Stimulated activated CD4-positive, alpha-beta T cell treated with anti-CD3 and anti-CD28 coated beads, TNF-alpha, amount 100 ng/mL, for 1 hour (primary cell): ENCODE measurements around the gene SLC6A5.

Experiments used
- DNase-seq, 3 donors: peaks; one replicate each; pipeline ENCODE4 v3.0.0-alpha.2; 2020; ENCODE audit warnings: low read depth in 3 of 3, low spot score in 1 of 3

Gene SLC6A5

DNA sequence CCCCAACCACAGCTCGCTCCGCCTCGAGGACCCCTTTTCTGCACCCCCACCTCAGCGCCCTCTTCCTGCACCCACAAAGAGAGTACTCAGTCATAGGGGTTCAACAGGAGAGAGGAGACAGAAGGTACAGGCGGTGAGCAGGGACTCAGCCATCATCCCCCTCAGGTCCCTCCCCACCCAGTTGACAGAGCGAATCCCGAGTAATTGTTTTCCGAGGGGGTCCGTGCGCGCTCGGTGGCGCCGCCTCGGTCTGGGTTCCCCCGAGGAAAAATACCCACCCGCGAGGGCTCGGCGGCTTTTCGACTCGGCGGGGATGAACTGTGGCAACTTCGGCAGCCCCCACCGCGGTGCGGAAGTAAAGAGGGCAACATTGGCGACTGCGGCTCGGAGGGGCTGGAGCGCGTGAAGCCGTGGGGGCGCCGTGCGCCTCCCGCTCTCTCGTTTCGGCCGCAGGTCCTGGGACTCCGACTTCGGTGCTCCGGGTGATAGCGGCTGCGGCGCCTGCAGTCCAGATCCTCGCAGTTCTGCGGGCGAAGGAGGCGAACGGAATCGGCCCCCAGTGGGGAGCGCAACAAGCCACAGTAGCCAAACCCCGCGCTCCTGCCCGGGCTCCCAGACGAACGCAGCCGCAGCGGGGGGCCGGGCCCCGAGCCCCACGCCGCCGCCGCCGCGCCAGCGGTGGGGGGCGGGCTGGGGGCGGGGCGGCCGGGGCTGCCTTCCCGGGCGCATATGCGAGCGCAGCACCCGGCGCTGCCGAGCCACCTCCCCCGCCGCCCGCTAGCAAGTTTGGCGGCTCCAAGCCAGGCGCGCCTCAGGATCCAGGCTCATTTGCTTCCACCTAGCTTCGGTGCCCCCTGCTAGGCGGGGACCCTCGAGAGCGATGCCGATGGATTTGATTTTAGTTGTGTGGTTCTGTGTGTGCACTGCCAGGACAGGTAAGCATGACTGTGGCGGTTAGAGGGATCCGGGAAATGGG lies 69.7 kb downstream of the SLC6A5 start, which contains the start of gene NELL1:
TSS of gene NELL1 (plus strand) at position 743 of the 976 bp plus-strand sequence.
- no peak for DNase-seq

DNA sequence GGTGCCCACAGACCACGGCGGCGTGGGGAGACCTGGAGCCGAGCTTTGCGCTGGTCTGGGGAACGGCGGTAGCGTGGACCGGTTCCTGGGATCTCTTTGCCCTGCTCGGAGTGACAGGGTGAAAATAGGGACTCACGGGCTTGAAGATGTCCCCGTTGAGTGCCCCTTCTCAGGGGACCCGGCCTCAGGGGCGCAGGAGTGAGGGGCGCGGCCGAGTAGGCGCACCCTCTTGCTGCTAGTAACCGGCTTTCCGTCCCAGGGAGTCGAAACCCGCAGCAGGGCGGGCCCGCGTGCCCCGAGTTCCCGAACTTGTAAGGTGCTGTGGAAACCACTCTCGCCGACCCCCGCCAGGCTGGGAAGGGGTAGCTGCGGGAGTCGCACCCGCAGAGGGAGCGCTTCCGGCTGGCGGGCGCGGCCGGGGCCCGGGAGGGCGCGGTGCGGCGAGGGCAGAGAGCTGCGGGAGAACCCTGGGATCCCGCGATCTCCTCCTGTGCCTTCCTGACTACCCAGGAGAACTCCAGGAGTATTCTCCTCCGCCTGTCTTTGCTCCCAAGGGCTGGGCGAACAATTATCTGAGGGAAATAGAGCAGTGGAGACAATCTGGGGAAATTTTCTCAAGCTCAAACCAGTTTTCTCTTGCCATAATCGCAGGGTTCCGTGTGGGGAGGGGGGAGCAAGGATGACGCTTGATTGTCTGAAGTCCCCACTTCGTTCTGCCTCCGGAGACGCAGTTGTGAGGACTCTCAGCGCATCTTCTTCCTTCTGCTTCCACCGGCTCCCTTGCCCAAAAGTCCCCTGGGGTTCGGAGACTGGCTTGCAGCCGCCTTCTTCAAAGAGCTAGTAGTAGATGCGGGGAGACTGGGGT lies 70.6 kb downstream of the SLC6A5 start:
- no peak for DNase-seq

DNA sequence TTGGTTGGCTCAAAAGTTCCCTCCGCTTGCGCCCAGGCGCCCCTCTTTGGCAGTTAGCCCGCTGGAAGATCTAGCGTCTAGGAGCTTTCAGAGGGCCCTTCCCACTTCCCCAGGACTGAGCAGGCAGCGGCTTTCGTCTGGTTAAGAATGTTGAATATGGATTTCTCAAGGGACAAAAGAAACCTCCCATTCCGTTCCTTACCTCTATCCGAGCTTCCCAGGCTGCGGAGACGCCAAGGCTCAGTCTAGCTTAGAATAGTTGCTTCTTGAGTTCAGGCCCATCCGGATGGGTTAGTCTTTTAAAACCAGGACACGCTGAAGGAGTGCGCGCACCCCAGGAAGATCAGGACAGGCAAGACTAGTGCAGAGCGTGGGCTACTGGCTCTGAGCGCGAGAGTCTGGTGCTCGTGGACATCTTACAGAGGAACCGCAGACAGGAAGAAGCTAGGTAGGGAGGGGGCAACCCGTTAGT lies 71.6 kb downstream of the SLC6A5 start:
- DNase-seq, result no peak

DNA sequence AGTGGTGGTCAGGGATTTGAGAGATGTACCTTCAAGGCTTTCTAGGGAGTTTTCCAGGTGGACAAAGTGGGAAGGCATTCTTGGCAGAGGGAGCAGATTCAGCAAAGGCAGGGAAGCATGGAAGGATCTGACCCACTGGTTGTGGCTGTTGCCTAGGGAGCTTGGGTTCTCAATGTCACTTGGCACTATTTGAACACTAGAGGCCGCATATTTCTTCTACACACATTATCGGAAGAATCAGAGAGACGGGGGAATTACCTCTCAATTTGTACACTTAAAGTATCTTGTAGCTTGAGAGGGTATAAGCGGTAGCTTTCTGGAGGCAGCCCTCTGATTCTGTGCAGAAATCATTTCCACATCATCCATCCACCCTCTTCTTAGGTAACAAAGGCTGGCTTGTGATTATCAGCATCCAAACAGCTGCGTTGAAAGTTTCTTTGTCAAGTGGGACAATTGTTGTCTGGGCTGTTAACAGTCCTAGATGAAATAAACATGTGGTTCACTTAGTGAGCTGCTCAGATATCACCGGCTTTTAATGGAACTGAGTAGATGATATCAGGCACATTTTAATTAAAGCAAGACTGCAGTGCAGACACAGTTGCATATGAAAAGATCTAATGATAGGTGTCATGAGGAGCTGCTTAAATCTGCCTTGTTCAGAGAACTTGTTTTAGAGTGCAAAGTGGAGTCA lies 72.6 kb downstream of the SLC6A5 start:
- no peak for DNase-seq

DNA sequence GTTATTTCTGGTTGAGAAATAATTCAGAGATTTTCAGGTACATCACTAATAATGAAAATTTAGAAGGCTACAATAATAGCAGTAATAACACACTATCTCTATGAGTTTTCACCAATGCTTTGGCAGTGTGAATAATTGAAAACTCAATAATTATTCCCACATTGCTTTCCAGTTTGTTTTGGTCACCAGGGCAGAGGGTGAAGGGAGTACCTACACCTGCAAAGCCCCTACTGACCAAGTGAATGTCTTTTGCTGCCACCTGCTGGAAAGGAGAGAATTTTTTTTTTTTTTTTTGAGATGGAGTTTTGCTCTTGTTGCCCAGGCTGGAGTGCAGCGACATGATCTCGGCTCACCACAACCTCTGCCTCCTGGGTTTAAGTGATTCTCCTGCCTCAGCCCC lies 73.2 kb downstream of the SLC6A5 start:
- DNase-seq, result no peak

DNA sequence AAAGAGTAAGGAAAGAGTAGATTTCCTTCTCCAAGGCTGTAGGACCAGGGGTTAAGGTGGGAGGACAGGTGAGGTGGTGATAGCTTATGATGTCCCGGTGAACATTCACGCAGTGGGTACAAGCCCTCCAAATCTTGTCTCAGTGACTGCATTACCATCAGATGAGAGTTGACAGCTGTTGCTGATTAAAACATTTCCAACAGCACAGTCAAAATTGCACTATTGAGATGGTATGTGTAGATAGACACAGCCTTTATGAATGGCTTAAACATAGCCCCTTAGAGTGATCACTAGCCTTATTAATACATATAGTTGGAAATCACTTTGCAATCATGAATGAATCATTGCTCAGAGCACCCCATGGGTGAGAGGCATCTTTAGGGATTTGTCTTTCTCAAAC lies 77.2 kb downstream of the SLC6A5 start:
- no peak for DNase-seq

DNA sequence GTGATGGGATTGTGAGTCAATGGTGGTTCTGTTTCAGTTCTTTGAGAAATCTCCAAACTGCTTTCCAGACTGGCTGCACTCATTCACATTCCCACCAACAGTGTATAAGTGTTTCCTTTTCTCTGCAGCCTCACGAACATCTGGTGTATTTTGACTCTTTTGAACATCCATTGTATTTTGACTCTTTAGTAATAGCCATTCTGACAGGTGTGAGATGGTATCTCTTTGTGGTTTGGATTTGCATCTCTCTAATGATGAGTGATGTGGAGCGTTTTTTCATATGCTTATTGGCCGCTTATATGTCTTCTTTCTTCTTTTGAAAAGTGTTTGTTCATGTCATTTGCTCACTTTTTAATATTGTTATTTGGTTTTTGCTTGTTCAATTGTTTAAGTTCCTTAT lies 89.4 kb downstream of the SLC6A5 start:
- no peak for DNase-seq

DNA sequence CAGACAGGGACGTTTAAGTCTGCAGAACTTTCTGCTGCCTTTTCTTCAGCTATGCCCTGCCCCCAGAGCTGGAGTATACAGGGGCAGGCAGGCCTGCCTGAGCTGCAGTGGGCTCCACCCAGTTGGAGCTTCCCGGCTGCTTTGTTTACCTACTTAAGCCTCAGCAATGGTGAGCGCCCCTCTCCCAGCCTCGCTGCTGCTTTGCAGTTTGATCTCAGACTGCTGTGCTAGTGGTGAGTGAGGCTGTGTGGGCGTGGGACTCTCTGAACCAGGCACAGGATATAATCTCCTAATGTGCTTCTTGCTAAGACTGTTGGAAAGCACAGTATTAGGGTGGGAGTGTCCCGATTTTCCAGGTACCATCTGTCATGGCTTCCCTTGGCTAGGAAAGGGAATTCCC lies 108.5 kb downstream of the SLC6A5 start:
- DNase-seq, result no peak
